ENCODE results near the gene DSTN. TPM values are rescaled to one million over a fixed set of nuclear protein-coding genes. Genes with fewer than 3 reads are reported as not detected.

The DSTN gene
- total and polyA plus RNA-seq, 2 experiments from 2014 or later, result 162 to 459 TPM

DNA sequence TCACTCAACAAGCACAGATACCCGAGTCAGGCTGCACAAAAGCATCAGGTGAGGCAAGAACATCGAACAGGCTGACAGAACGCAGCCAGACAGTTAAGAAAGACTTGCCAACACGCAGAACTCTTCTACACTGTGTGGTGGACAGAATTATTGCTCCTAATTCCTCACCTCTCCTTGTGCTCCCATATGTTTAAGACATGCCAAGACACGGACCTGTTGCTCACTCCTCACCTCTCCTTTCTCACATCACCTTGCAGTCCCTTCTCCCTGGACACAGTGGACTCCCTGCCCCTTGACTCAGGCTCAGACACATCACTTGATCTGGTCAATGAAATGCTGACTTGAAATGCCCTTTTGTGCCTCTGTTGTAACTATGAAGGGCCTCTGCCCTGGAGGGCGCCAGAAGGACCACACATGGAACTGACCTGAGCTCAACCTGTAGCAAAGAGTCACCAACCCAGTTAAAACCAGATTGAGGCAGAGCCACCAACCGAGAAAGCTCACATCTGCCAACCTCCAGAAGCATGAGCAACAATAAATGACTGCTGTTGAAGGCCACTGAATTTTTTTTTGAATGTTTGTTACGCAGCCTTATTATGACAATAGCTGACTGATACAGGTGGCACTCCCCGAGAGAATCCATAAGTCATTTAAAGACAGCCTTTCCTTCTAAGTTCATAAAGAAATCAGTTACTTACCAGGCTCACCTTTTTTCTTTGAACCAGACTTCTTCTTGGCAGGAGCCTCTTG, 88.2 kb downstream of the DSTN start:
- peaks cover 13% of the 10 kb centered on the region for H4K20me1 ChIP-seq (replicated peaks; ENCODE audit: insufficient read depth)
- no peaks in the 10 kb centered on the region for H3K9me2 ChIP-seq (ENCODE audit: insufficient read depth)
- H3K27me3 ChIP-seq (ENCODE audit: insufficient read depth), result no peaks in the 10 kb centered on the region
- H3K4me2 ChIP-seq, result no peak overlapping the region
- peaks cover 17% of the 10 kb centered on the region for H3K27me3 Mint-ChIP-seq (ENCODE audit: insufficient read depth, low read depth, poor library complexity)
- H3K36me3 Mint-ChIP-seq (ENCODE audit: low read depth), result peaks cover 66% of the 10 kb centered on the region
- peaks cover 28% of the 10 kb centered on the region for H3K9me3 Mint-ChIP-seq
- H3K4me1 Mint-ChIP-seq, result peaks cover 46% of the 10 kb centered on the region
- H3K4me1 ChIP-seq (ENCODE audit: insufficient read depth), result peaks cover 23% of the 10 kb centered on the region
- H2AFZ ChIP-seq, result no peak overlapping the region
- H3K36me3 ChIP-seq (ENCODE audit: insufficient read depth), result peaks cover 15% of the 10 kb centered on the region
- H3K79me2 ChIP-seq (replicated peaks; ENCODE audit: insufficient read depth), result peaks cover 82% of the 10 kb centered on the region
- H3K4me3 ChIP-seq, result no peak overlapping the region
- peak overlapping the region; percentile 51; the same call in 1 of the 2 replicates for H3K27ac Mint-ChIP-seq
- H3K27ac ChIP-seq (ENCODE audit: low read depth), result peak overlapping the region; percentile 51; the same call in 1 of the 2 replicates
- TF ChIP-seq JUNB (IDR thresholded peaks at IDR 0.05; ENCODE audit: unreplicated experiment) (no peak), POLR2AphosphoS5 (IDR thresholded peaks at IDR 0.05; ENCODE audit: low read depth) (no peak), EZH2phosphoT487 (IDR thresholded peaks at IDR 0.05; ENCODE audit: unreplicated experiment) (no peak), ZNF114 (CRISPR knock-in tag; IDR thresholded peaks at IDR 0.05) (no peak), CREB1 (CRISPR knock-in tag; IDR thresholded peaks at IDR 0.05; ENCODE audit: low read depth) (no peak), STAT1 (IDR thresholded peaks at IDR 0.05; ENCODE audit: unreplicated experiment) (no peak), ZNF331 (CRISPR knock-in tag; IDR thresholded peaks at IDR 0.05; ENCODE audit: low read depth) (no peak), NANOG (IDR thresholded peaks at IDR 0.05; ENCODE audit: borderline replicate concordance) (no peak), EZH2 (IDR thresholded peaks at IDR 0.05; ENCODE audit: low read depth, unreplicated experiment) (no peak)
- TF ChIP-seq, protein P1, sequence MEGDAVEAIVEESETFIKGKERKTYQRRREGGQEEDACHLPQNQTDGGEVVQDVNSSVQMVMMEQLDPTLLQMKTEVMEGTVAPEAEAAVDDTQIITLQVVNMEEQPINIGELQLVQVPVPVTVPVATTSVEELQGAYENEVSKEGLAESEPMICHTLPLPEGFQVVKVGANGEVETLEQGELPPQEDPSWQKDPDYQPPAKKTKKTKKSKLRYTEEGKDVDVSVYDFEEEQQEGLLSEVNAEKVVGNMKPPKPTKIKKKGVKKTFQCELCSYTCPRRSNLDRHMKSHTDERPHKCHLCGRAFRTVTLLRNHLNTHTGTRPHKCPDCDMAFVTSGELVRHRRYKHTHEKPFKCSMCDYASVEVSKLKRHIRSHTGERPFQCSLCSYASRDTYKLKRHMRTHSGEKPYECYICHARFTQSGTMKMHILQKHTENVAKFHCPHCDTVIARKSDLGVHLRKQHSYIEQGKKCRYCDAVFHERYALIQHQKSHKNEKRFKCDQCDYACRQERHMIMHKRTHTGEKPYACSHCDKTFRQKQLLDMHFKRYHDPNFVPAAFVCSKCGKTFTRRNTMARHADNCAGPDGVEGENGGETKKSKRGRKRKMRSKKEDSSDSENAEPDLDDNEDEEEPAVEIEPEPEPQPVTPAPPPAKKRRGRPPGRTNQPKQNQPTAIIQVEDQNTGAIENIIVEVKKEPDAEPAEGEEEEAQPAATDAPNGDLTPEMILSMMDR (conservative IDR thresholded peaks at IDR 0.05; ENCODE audit: low read depth in 2 of 2), result no peak
- TF ChIP-seq, protein P2, sequence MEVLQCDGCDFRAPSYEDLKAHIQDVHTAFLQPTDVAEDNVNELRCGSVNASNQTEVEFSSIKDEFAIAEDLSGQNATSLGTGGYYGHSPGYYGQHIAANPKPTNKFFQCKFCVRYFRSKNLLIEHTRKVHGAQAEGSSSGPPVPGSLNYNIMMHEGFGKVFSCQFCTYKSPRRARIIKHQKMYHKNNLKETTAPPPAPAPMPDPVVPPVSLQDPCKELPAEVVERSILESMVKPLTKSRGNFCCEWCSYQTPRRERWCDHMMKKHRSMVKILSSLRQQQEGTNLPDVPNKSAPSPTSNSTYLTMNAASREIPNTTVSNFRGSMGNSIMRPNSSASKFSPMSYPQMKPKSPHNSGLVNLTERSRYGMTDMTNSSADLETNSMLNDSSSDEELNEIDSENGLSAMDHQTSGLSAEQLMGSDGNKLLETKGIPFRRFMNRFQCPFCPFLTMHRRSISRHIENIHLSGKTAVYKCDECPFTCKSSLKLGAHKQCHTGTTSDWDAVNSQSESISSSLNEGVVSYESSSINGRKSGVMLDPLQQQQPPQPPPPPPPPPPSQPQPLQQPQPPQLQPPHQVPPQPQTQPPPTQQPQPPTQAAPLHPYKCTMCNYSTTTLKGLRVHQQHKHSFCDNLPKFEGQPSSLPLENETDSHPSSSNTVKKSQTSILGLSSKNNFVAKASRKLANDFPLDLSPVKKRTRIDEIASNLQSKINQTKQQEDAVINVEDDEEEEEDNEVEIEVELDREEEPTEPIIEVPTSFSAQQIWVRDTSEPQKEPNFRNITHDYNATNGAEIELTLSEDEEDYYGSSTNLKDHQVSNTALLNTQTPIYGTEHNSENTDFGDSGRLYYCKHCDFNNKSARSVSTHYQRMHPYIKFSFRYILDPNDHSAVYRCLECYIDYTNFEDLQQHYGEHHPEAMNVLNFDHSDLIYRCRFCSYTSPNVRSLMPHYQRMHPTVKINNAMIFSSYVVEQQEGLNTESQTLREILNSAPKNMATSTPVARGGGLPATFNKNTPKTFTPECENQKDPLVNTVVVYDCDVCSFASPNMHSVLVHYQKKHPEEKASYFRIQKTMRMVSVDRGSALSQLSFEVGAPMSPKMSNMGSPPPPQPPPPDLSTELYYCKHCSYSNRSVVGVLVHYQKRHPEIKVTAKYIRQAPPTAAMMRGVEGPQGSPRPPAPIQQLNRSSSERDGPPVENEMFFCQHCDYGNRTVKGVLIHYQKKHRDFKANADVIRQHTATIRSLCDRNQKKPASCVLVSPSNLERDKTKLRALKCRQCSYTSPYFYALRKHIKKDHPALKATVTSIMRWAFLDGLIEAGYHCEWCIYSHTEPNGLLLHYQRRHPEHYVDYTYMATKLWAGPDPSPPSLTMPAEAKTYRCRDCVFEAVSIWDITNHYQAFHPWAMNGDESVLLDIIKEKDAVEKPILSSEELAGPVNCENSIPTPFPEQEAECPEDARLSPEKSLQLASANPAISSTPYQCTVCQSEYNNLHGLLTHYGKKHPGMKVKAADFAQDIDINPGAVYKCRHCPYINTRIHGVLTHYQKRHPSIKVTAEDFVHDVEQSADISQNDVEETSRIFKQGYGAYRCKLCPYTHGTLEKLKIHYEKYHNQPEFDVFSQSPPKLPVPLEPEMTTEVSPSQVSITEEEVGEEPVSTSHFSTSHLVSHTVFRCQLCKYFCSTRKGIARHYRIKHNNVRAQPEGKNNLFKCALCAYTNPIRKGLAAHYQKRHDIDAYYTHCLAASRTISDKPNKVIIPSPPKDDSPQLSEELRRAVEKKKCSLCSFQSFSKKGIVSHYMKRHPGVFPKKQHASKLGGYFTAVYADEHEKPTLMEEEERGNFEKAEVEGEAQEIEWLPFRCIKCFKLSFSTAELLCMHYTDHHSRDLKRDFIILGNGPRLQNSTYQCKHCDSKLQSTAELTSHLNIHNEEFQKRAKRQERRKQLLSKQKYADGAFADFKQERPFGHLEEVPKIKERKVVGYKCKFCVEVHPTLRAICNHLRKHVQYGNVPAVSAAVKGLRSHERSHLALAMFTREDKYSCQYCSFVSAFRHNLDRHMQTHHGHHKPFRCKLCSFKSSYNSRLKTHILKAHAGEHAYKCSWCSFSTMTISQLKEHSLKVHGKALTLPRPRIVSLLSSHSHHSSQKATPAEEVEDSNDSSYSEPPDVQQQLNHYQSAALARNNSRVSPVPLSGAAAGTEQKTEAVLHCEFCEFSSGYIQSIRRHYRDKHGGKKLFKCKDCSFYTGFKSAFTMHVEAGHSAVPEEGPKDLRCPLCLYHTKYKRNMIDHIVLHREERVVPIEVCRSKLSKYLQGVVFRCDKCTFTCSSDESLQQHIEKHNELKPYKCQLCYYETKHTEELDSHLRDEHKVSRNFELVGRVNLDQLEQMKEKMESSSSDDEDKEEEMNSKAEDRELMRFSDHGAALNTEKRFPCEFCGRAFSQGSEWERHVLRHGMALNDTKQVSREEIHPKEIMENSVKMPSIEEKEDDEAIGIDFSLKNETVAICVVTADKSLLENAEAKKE (CRISPR knock-in tag; IDR thresholded peaks at IDR 0.05), result no peak
- TF ChIP-seq, protein P3, sequence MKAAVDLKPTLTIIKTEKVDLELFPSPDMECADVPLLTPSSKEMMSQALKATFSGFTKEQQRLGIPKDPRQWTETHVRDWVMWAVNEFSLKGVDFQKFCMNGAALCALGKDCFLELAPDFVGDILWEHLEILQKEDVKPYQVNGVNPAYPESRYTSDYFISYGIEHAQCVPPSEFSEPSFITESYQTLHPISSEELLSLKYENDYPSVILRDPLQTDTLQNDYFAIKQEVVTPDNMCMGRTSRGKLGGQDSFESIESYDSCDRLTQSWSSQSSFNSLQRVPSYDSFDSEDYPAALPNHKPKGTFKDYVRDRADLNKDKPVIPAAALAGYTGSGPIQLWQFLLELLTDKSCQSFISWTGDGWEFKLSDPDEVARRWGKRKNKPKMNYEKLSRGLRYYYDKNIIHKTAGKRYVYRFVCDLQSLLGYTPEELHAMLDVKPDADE (IDR thresholded peaks at IDR 0.05), result no peak
- TF ChIP-seq, protein P4, sequence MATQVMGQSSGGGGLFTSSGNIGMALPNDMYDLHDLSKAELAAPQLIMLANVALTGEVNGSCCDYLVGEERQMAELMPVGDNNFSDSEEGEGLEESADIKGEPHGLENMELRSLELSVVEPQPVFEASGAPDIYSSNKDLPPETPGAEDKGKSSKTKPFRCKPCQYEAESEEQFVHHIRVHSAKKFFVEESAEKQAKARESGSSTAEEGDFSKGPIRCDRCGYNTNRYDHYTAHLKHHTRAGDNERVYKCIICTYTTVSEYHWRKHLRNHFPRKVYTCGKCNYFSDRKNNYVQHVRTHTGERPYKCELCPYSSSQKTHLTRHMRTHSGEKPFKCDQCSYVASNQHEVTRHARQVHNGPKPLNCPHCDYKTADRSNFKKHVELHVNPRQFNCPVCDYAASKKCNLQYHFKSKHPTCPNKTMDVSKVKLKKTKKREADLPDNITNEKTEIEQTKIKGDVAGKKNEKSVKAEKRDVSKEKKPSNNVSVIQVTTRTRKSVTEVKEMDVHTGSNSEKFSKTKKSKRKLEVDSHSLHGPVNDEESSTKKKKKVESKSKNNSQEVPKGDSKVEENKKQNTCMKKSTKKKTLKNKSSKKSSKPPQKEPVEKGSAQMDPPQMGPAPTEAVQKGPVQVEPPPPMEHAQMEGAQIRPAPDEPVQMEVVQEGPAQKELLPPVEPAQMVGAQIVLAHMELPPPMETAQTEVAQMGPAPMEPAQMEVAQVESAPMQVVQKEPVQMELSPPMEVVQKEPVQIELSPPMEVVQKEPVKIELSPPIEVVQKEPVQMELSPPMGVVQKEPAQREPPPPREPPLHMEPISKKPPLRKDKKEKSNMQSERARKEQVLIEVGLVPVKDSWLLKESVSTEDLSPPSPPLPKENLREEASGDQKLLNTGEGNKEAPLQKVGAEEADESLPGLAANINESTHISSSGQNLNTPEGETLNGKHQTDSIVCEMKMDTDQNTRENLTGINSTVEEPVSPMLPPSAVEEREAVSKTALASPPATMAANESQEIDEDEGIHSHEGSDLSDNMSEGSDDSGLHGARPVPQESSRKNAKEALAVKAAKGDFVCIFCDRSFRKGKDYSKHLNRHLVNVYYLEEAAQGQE (IDR thresholded peaks at IDR 0.05; ENCODE audit: unreplicated experiment), result no peak
- DNase-seq (ENCODE audit: low spot score) (no peak), ATAC-seq (no peak)
- H3F3A ChIP-seq (replicated peaks; ENCODE audit: low read depth), result peaks cover 3% of the 10 kb centered on the region; the same call in 1 of the 2 replicates
- H3K4me3 Mint-ChIP-seq, result no peak overlapping the region

All from GM23338 (cell line).